Measurements from ENCODE around the gene THAP8. TPM values are rescaled to one million over a fixed set of nuclear protein-coding genes. Genes with fewer than 3 reads are reported as not detected.

Gene THAP8
- total RNA-seq (2.9 and 4.1 TPM in 2 replicates), polyA plus RNA-seq (6.6 and 8.3 TPM in 2 replicates), polyA minus RNA-seq (1.4 and 2.5 TPM in 2 replicates), Bru-seq, nascent RNA (percentile 33 among the genes with signal in this experiment), BruChase-seq, experiment 1, labeled RNA remaining after a 6-hour chase (percentile 31 among the genes with signal in this experiment), BruChase-seq, experiment 2, labeled RNA remaining after a 2-hour chase (percentile 27 among the genes with signal in this experiment)
- 3.7 and 4.6 TPM in 2 replicates for polyA plus RNA-seq (2011; cell fraction: cytosol; rRNA removed)
- 0.82 and 1.8 TPM in 2 replicates for polyA plus RNA-seq (2011; cell fraction: nucleus; rRNA removed)
- polyA plus RNA-seq (2012) = 2.5 and 3.4 TPM in 2 replicates
- polyA minus RNA-seq (2011; cell fraction: cytosol; rRNA and poly(A)+ RNA removed) = 1.5 TPM
- polyA minus RNA-seq (2011; cell fraction: nucleus; rRNA and poly(A)+ RNA removed) = 0.82 and 1.4 TPM in 2 replicates
- long read RNA-seq, transcript THAP8-201 (4 exons, 1,825 nt) = major isoform, 12 of 15 reads
- long read RNA-seq, partial matches to known transcripts = 0 of 15 reads
- long read RNA-seq, other reads (novel, unspliced or antisense) = 2 of 15 reads

GRCh38 chr19:36054119-36054732, at the start of gene THAP8:
Gene THAP8, minus strand, starts transcription at chr19:36054285. Its CDS starts 68 bp downstream, at chr19:36054217.
- Histone ChIP-seq H3K4me3 (replicated peaks in 1 of 3; ENCODE audit: insufficient read depth in 1 of 3, low read depth in 1 of 3, low read length in 3 of 3) (peak within 1 kb of the TSS; percentile 76 to 89 (median 87)), H3K27me3 (ENCODE audit: control insufficient read depth in 2 of 2, insufficient read depth in 2 of 2, low read length in 2 of 2) (no peaks in the 10 kb centered on the region), H3K9me1 (replicated peaks; ENCODE audit: control insufficient read depth, extremely low read depth, insufficient read depth, low read length) (no peaks in the 10 kb centered on the region), H3K79me2 (ENCODE audit: control insufficient read depth, insufficient read depth, low read length) (peaks cover 21% of the 10 kb centered on the region), H3K9me3 (replicated peaks; ENCODE audit: control insufficient read depth, insufficient read depth, low read length) (no peaks in the 10 kb centered on the region), H3K9ac (replicated peaks; ENCODE audit: extremely low read depth, insufficient read depth, low read length) (peak within 1 kb of the TSS; percentile 80), H3K4me1 (ENCODE audit: control insufficient read depth, extremely low read depth, insufficient read depth, low read length) (peaks cover 16% of the 10 kb centered on the region), H3K27ac (ENCODE audit: insufficient read depth, low read depth, low read length) (peak within 1 kb of the TSS; percentile 79), H3K36me3 (ENCODE audit: control insufficient read depth in 2 of 2, extremely low read depth in 1 of 2, insufficient read depth in 2 of 2, low read length in 2 of 2) (no peaks in the 10 kb centered on the region), H4K20me1 (replicated peaks; ENCODE audit: control insufficient read depth, extremely low read depth, insufficient read depth, low read length) (no peaks in the 10 kb centered on the region), H2AFZ (ENCODE audit: low read depth, low read length) (peak within 1 kb of the TSS; percentile 98), H3K4me2 (ENCODE audit: insufficient read depth, low read length) (peak within 1 kb of the TSS; percentile 99)
- DNase-seq (ENCODE audit: low read depth, low spot score) (peak; percentile 100), FAIRE-seq (peak; percentile 99)
- peak; percentile 31 to 45 for TF ChIP-seq CTCF (IDR thresholded peaks at IDR 0.05; ENCODE audit: extremely low read depth in 1 of 2, insufficient read depth in 1 of 2, low read depth in 1 of 2, low read length in 2 of 2)
- no peak for TF ChIP-seq EZH2 (IDR thresholded peaks at IDR 0.05; ENCODE audit: borderline replicate concordance, low read depth, low read length, severe bottlenecking)
- TF ChIP-seq JUN (IDR thresholded peaks at IDR 0.05; ENCODE audit: borderline replicate concordance, insufficient read depth, insufficient read length, low read depth) = no peak
- no peak for TF ChIP-seq GATA2 (IDR thresholded peaks at IDR 0.05; ENCODE audit: insufficient read depth, insufficient read length, low read depth, low read length)
- TF ChIP-seq MAX (IDR thresholded peaks at IDR 0.05; ENCODE audit: insufficient read depth, insufficient read length) = peak; percentile 99
- TF ChIP-seq MYC (IDR thresholded peaks at IDR 0.05; ENCODE audit: low read depth, low read length) = peak; percentile 74
- TF ChIP-seq FOS (IDR thresholded peaks at IDR 0.05; ENCODE audit: borderline replicate concordance, insufficient read depth, low read length) = no peak
- TF ChIP-seq POLR2AphosphoS5 (IDR thresholded peaks at IDR 0.05; ENCODE audit: insufficient read depth, low read depth, low read length) = peak; percentile 35
- TF ChIP-seq POLR2A (IDR thresholded peaks at IDR 0.05; ENCODE audit: low read depth, low read length) = no peak
- BruUV-seq (replicated peaks) = TSS peak; percentile 31
- intact Hi-C loops (cut with micrococcal nuclease) (loop anchor here (1.0 kb wide), 8 partner anchors 16 to 296 kb away; partner anchors contain the start of genes ALKBH6, CLIP3, PROSER3 and SDHAF1), dilution Hi-C loops (cut with MboI; ENCODE audit: extremely low pct_ligation_motif_present, low sequenced_read_pairs) (no loop called here)
- POLR2A ChIA-PET = interaction anchor here (0.5 to 1.0 kb wide), 2 partner anchors 40 to 108 kb away, joined by 3 to 4 read pairs; partner anchors contain the start of gene ALKBH6
- CTCF ChIA-PET = interaction anchor here (0.9 to 1.6 kb wide), 9 partner anchors 10 to 127 kb away, joined by 3 to 6 read pairs (median 4); partner anchors contain the start of gene ALKBH6
